CD4-positive, alpha-beta T cell treated with Interleukin-21 for 1 hour (primary cell): Measurements from ENCODE around the gene KCNJ18.
"Not testable (repeated sequence)": the region's sequence is repeated elsewhere in the genome, so short reads cannot be mapped to it uniquely, and the experiment has no call there.

Experiments used
- DNase-seq: peaks from one replicate; pipeline ENCODE4 v3.0.0-alpha.2; 2020

KCNJ18 gene

GRCh38 chr17:21705021-21705601, 12.8 kb downstream of the KCNJ18 start:
- DNase-seq = no peak

GRCh38 chr17:21705746-21706145, 13.4 kb downstream of the KCNJ18 start:
- not testable (repeated sequence) for DNase-seq

- DNase-seq = not testable (repeated sequence)
Observed at GRCh38 chr17:21706546-21706945, 14.2 kb downstream of the KCNJ18 start.

- not testable (repeated sequence) for DNase-seq
Observed at GRCh38 chr17:21707131-21707530, 14.8 kb downstream of the KCNJ18 start.

- not testable (repeated sequence) for DNase-seq
Observed at GRCh38 chr17:21707711-21708611, 15.6 kb downstream of the KCNJ18 start.

GRCh38 chr17:21708612-21709535, 16.6 kb downstream of the KCNJ18 start:
- DNase-seq = not testable (repeated sequence)

- not testable (repeated sequence) for DNase-seq
Observed at GRCh38 chr17:21709994-21710393, 17.7 kb downstream of the KCNJ18 start.

- DNase-seq = not testable (repeated sequence)
Observed at GRCh38 chr17:21710486-21710885, 18.2 kb downstream of the KCNJ18 start.

GRCh38 chr17:21711182-21711581, 18.9 kb downstream of the KCNJ18 start:
- DNase-seq = no peak

- not testable (repeated sequence) for DNase-seq
Observed at GRCh38 chr17:21713020-21713419, 20.7 kb downstream of the KCNJ18 start.

- not testable (repeated sequence) for DNase-seq
Observed at GRCh38 chr17:21713631-21714030, 21.3 kb downstream of the KCNJ18 start.

GRCh38 chr17:21714676-21715075, 22.4 kb downstream of the KCNJ18 start:
- DNase-seq = not testable (repeated sequence)

GRCh38 chr17:21715877-21716276, 23.6 kb downstream of the KCNJ18 start:
- DNase-seq = not testable (repeated sequence)

- not testable (repeated sequence) for DNase-seq
Observed at GRCh38 chr17:21718971-21719370, 26.6 kb downstream of the KCNJ18 start.

GRCh38 chr17:21719511-21720226, 27.3 kb downstream of the KCNJ18 start:
- DNase-seq = not testable (repeated sequence)

GRCh38 chr17:21720566-21720965, 28.2 kb downstream of the KCNJ18 start:
- not testable (repeated sequence) for DNase-seq

- not testable (repeated sequence) for DNase-seq
Observed at GRCh38 chr17:21722268-21722667, 29.9 kb downstream of the KCNJ18 start.

GRCh38 chr17:21724216-21725006, 32.1 kb downstream of the KCNJ18 start:
- not testable (repeated sequence) for DNase-seq

GRCh38 chr17:21731076-21731475, 38.8 kb downstream of the KCNJ18 start:
- DNase-seq = not testable (repeated sequence)

GRCh38 chr17:21733931-21734330, 41.6 kb downstream of the KCNJ18 start:
- not testable (repeated sequence) for DNase-seq

GRCh38 chr17:21735814-21736213, 43.5 kb downstream of the KCNJ18 start:
- not testable (repeated sequence) for DNase-seq
